Measurements from ENCODE around the gene RANBP9. TPM values are rescaled to one million over a fixed set of nuclear protein-coding genes. Genes with fewer than 3 reads are reported as not detected.

Gene RANBP9
- total and polyA plus RNA-seq, 9 of the 15 experiments (the other 6 are each of a cell fraction or from before 2014, with no cell fraction given): 27.5 to 130 (median 61.5) TPM

DNA sequence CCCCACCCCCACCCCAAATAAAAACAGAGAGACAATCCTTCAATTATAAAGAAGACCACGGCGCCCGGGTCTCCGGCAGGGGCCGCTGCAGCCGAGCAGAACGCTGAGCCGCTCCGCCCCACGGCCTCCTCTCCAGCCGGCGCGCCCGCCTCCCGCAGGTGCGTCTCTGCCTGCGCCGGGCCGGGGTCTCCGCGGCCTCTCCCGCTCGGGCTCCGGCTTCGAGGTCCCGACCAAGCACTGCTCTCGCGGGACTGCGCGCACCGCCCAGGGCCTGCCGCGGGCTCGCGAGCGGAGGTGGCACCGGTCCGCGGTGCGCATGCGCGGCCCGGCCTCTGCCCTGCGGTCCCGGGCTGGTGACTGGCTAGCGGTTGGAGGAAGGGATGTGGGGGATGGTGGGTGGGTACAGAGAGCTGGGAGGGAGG, 137.5 kb downstream of the RANBP9 start (continued):
- TF ChIP-seq CREB1 (IDR thresholded peaks at IDR 0.05): 0 out of 2 replicates have a peak, but pooled peaks have one; percentile 21
- TF ChIP-seq CREB1 (CRISPR knock-in tag; IDR thresholded peaks at IDR 0.05): no peak
- peak; percentile 74; the same call in 1 of the 2 replicates for TF ChIP-seq ZKSCAN1 (IDR thresholded peaks at IDR 0.05; ENCODE audit: low read depth, low read length)
- TF ChIP-seq, protein P1, sequence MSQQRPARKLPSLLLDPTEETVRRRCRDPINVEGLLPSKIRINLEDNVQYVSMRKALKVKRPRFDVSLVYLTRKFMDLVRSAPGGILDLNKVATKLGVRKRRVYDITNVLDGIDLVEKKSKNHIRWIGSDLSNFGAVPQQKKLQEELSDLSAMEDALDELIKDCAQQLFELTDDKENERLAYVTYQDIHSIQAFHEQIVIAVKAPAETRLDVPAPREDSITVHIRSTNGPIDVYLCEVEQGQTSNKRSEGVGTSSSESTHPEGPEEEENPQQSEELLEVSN (IDR thresholded peaks at IDR 0.05; ENCODE audit: borderline replicate concordance in 1 of 2, extremely low read depth in 1 of 2, insufficient read depth in 1 of 2, insufficient read length in 1 of 2, low read depth in 1 of 2, low read length in 1 of 2, poor library complexity in 1 of 2, severe bottlenecking in 1 of 2): peak; percentile 57 to 80
- peak; percentile 86 for TF ChIP-seq CXXC5 (CRISPR knock-in tag; IDR thresholded peaks at IDR 0.05)
- TF ChIP-seq, protein P2, sequence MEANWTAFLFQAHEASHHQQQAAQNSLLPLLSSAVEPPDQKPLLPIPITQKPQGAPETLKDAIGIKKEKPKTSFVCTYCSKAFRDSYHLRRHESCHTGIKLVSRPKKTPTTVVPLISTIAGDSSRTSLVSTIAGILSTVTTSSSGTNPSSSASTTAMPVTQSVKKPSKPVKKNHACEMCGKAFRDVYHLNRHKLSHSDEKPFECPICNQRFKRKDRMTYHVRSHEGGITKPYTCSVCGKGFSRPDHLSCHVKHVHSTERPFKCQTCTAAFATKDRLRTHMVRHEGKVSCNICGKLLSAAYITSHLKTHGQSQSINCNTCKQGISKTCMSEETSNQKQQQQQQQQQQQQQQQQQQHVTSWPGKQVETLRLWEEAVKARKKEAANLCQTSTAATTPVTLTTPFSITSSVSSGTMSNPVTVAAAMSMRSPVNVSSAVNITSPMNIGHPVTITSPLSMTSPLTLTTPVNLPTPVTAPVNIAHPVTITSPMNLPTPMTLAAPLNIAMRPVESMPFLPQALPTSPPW (CRISPR knock-in tag; IDR thresholded peaks at IDR 0.05): peak; percentile 77
- TF ChIP-seq, protein P3, sequence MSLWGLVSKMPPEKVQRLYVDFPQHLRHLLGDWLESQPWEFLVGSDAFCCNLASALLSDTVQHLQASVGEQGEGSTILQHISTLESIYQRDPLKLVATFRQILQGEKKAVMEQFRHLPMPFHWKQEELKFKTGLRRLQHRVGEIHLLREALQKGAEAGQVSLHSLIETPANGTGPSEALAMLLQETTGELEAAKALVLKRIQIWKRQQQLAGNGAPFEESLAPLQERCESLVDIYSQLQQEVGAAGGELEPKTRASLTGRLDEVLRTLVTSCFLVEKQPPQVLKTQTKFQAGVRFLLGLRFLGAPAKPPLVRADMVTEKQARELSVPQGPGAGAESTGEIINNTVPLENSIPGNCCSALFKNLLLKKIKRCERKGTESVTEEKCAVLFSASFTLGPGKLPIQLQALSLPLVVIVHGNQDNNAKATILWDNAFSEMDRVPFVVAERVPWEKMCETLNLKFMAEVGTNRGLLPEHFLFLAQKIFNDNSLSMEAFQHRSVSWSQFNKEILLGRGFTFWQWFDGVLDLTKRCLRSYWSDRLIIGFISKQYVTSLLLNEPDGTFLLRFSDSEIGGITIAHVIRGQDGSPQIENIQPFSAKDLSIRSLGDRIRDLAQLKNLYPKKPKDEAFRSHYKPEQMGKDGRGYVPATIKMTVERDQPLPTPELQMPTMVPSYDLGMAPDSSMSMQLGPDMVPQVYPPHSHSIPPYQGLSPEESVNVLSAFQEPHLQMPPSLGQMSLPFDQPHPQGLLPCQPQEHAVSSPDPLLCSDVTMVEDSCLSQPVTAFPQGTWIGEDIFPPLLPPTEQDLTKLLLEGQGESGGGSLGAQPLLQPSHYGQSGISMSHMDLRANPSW (CRISPR knock-in tag; IDR thresholded peaks at IDR 0.05): 0 out of 2 replicates have a peak, but pooled peaks have one; percentile 35
- TF ChIP-seq MEIS2 (IDR thresholded peaks at IDR 0.05; ENCODE audit: partially characterized antibody): peak; percentile 92
- TF ChIP-seq HNRNPH1 (optimal IDR thresholded peaks at IDR 0.05; ENCODE audit: low read depth, low read length): no peak
- TF ChIP-seq CHD2 (IDR thresholded peaks at IDR 0.05; ENCODE audit: low read depth, low read length): peak; percentile 97
- TF ChIP-seq, protein P4, sequence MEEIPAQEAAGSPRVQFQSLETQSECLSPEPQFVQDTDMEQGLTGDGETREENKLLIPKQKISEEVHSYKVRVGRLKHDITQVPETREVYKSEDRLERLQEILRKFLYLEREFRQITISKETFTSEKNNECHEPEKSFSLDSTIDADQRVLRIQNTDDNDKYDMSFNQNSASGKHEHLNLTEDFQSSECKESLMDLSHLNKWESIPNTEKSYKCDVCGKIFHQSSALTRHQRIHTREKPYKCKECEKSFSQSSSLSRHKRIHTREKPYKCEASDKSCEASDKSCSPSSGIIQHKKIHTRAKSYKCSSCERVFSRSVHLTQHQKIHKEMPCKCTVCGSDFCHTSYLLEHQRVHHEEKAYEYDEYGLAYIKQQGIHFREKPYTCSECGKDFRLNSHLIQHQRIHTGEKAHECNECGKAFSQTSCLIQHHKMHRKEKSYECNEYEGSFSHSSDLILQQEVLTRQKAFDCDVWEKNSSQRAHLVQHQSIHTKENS (CRISPR knock-in tag; IDR thresholded peaks at IDR 0.05): no peak
- TF ChIP-seq PTBP1 (IDR thresholded peaks at IDR 0.05; ENCODE audit: low read depth, low read length): no peak
- TF ChIP-seq, protein P5, sequence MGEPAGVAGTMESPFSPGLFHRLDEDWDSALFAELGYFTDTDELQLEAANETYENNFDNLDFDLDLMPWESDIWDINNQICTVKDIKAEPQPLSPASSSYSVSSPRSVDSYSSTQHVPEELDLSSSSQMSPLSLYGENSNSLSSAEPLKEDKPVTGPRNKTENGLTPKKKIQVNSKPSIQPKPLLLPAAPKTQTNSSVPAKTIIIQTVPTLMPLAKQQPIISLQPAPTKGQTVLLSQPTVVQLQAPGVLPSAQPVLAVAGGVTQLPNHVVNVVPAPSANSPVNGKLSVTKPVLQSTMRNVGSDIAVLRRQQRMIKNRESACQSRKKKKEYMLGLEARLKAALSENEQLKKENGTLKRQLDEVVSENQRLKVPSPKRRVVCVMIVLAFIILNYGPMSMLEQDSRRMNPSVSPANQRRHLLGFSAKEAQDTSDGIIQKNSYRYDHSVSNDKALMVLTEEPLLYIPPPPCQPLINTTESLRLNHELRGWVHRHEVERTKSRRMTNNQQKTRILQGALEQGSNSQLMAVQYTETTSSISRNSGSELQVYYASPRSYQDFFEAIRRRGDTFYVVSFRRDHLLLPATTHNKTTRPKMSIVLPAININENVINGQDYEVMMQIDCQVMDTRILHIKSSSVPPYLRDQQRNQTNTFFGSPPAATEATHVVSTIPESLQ (CRISPR knock-in tag; IDR thresholded peaks at IDR 0.05): 0 out of 2 replicates have a peak, but pooled peaks have one; percentile 14
- TF ChIP-seq, protein P6, sequence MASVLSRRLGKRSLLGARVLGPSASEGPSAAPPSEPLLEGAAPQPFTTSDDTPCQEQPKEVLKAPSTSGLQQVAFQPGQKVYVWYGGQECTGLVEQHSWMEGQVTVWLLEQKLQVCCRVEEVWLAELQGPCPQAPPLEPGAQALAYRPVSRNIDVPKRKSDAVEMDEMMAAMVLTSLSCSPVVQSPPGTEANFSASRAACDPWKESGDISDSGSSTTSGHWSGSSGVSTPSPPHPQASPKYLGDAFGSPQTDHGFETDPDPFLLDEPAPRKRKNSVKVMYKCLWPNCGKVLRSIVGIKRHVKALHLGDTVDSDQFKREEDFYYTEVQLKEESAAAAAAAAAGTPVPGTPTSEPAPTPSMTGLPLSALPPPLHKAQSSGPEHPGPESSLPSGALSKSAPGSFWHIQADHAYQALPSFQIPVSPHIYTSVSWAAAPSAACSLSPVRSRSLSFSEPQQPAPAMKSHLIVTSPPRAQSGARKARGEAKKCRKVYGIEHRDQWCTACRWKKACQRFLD (CRISPR knock-in tag; IDR thresholded peaks at IDR 0.05): 0 out of 2 replicates have a peak, but pooled peaks have one; percentile 39
- TF ChIP-seq CREM (IDR thresholded peaks at IDR 0.05; ENCODE audit: low read depth): peak; percentile 69
- no peak for TF ChIP-seq ZNF184 (CRISPR knock-in tag; IDR thresholded peaks at IDR 0.05)

Measured in K562 (cell line).